Astrocyte (in vitro differentiated cells and primary cell): Measurements from ENCODE around the gene ZGPAT.

ENCODE experiments used
- CTCF ChIP-seq: IDR thresholded peaks from 2 replicates; pipeline ENCODE4 v1.5.1; 2011; ENCODE audit warnings: low read depth, mild to moderate bottlenecking, inconsistent platforms, low read length, moderate library complexity; ENCODE audit not compliant: insufficient read depth
- EZH2 ChIP-seq: IDR thresholded peaks from 2 replicates; pipeline ENCODE4 v1.6.1; 2012; ENCODE audit warnings: mild to moderate bottlenecking, low read length, inconsistent platforms; ENCODE audit not compliant: insufficient read depth

GRCh38 chr20:63673951-63674350, 33.9 kb upstream of the ZGPAT start:
- no peak for TF ChIP-seq CTCF
- no peak for TF ChIP-seq EZH2
